K562 (cell line): Measurements from ENCODE around the gene ETV2. TPM values are rescaled to one million over a fixed set of nuclear protein-coding genes. Genes with fewer than 3 reads are reported as not detected.

Source experiments
- CHCHD3 ChIP-seq: fragments of 250-450 bp; sonication (Bioruptor Pico); IDR thresholded peaks from 2 replicates; pipeline ENCODE4 v2.1.2; 2022; ENCODE audit warnings: mild to moderate bottlenecking
- CREM ChIP-seq: IDR thresholded peaks from 2 replicates; pipeline ENCODE4 v1.6.1; 2014; ENCODE audit warnings: antibody characterized with exemption, low read depth
- ESRRA ChIP-seq: fragments of 450-650 bp; IDR thresholded peaks from 2 replicates; pipeline ENCODE4 v1.6.1; 2014; ENCODE audit warnings: low read depth, mild to moderate bottlenecking, moderate library complexity, borderline replicate concordance
- FOXA1 ChIP-seq: fragments of 450-650 bp; IDR thresholded peaks from 2 replicates; pipeline ENCODE4 v1.6.1; 2016; ENCODE audit warnings: mild to moderate bottlenecking, borderline replicate concordance
- GATAD2A ChIP-seq: fragments of 450-650 bp; IDR thresholded peaks from 2 replicates; pipeline ENCODE4 v1.6.1; 2017
- HNRNPH1 ChIP-seq: fragments of 200-400 bp; formaldehyde crosslinking; optimal IDR thresholded peaks from 2 replicates; pipeline ENCODE3; 2017; ENCODE audit warnings: low read depth, mild to moderate bottlenecking, low read length, moderate library complexity
- HNRNPL ChIP-seq: fragments of 200-400 bp; formaldehyde crosslinking; IDR thresholded peaks from 2 replicates; pipeline ENCODE4 v1.6.1; 2017; ENCODE audit warnings: low read depth, mild to moderate bottlenecking, low read length
- HOXB6 ChIP-seq: fragments of 250-450 bp; sonication (Bioruptor Pico); IDR thresholded peaks from 2 replicates; pipeline ENCODE4 v1.5.1; 2022; ENCODE audit warnings: mild to moderate bottlenecking, borderline replicate concordance
- KDM4B ChIP-seq, 2 experiments: fragments of 450-650 bp in 1 of 2; sonication (generic) in 1 of 2; IDR thresholded peaks; 2 replicates each; pipeline ENCODE4 v1.6.1; 2016 to 2017; ENCODE audit warnings: borderline replicate concordance in 2 of 2, antibody characterized with exemption in 1 of 2, low read depth in 1 of 2, mild to moderate bottlenecking in 1 of 2
- MCM3 ChIP-seq: fragments of 450-650 bp; IDR thresholded peaks from 2 replicates; pipeline ENCODE4 v1.6.1; 2016
- MCM5 ChIP-seq: fragments of 450-650 bp; IDR thresholded peaks from 2 replicates; pipeline ENCODE4 v1.6.1; 2016; ENCODE audit warnings: low read depth
- MXD1 ChIP-seq: fragments of 250-450 bp; sonication (Bioruptor Pico); IDR thresholded peaks from 2 replicates; pipeline ENCODE4 v1.8.0; 2021; ENCODE audit warnings: borderline replicate concordance, mild to moderate bottlenecking, moderate library complexity; ENCODE audit not compliant: poor library complexity, severe bottlenecking
- NKRF ChIP-seq: fragments of 450-650 bp; IDR thresholded peaks from 2 replicates; pipeline ENCODE4 v1.6.1; 2016; ENCODE audit warnings: borderline replicate concordance
- NR4A1 ChIP-seq, 2 experiments: fragments of 250-450 bp in 1 of 2; fragments of 450-650 bp in 1 of 2; sonication (Bioruptor Pico) in 1 of 2; IDR thresholded peaks; 2 replicates each; pipeline versions ENCODE4 v1.4.0 to v1.6.1; 2016 to 2020; ENCODE audit warnings: mild to moderate bottlenecking in 2 of 2, missing compliant biosample characterization in 1 of 2, missing genetic modification characterization in 1 of 2, moderate library complexity in 1 of 2
- POLR2G ChIP-seq: fragments of 200-400 bp; formaldehyde crosslinking; IDR thresholded peaks from 2 replicates; pipeline ENCODE4 v1.6.1; 2017; ENCODE audit warnings: low read depth, mild to moderate bottlenecking, antibody characterized with exemption, low read length, moderate library complexity
- POU5F1 ChIP-seq: fragments of 150-350 bp; IDR thresholded peaks from 2 replicates; pipeline ENCODE4 v1.6.1; 2014; ENCODE audit warnings: borderline replicate concordance, low read length, low read depth, mild to moderate bottlenecking; ENCODE audit not compliant: partially characterized antibody
- RFX7 ChIP-seq: fragments of 250-450 bp; sonication (Bioruptor Pico); IDR thresholded peaks from 2 replicates; pipeline ENCODE4 v1.5.1; 2021; ENCODE audit warnings: mild to moderate bottlenecking
- TEAD4 ChIP-seq, 2 experiments: sonication (generic) in 1 of 2; formaldehyde crosslinking in 1 of 2; IDR thresholded peaks; 2 replicates each; pipeline versions ENCODE4 v1.6.1 to v1.8.0; 2012 to 2022; ENCODE audit warnings: borderline replicate concordance in 1 of 2, inconsistent platforms in 1 of 2, low read length in 1 of 2, mild to moderate bottlenecking in 1 of 2, missing genetic modification reagents in 1 of 2
- ZKSCAN3 ChIP-seq: fragments of 250-450 bp; sonication (Bioruptor Pico); IDR thresholded peaks from 2 replicates; pipeline ENCODE4 v1.4.0; 2020
- ZNF124 ChIP-seq: sonication (generic); formaldehyde crosslinking; IDR thresholded peaks from 2 replicates; pipeline ENCODE4 v1.8.1; 2022; ENCODE audit warnings: missing genetic modification reagents
- ZNF253 ChIP-seq: fragments of 250-450 bp; sonication (Bioruptor Pico); conservative IDR thresholded peaks from 2 replicates; pipeline ENCODE4 v1.6.1; 2021; ENCODE audit warnings: mild to moderate bottlenecking
- ZNF274 ChIP-seq: IDR thresholded peaks from 2 replicates; pipeline ENCODE4 v1.6.1; 2011; ENCODE audit warnings: low read depth, mild to moderate bottlenecking, low read length, moderate library complexity, borderline replicate concordance
- ZNF561 ChIP-seq: fragments of 450-650 bp; formaldehyde crosslinking; conservative IDR thresholded peaks from 2 replicates; pipeline ENCODE4 v1.4.0; 2020; ENCODE audit warnings: mild to moderate bottlenecking, moderate library complexity
- ZNF740 ChIP-seq, 3 experiments: fragments of 200-800 bp in 1 of 3; sonication (Bioruptor generic) in 1 of 3; sonication (generic) in 1 of 3; formaldehyde crosslinking in 1 of 3; IDR thresholded peaks; 2 replicates each; pipeline versions ENCODE4 v1.6.1 to v1.8.0; 2016 to 2022; ENCODE audit warnings: mild to moderate bottlenecking in 2 of 3, missing compliant biosample characterization in 2 of 3, missing genetic modification characterization in 2 of 3, missing genetic modification reagents in 1 of 3
- ZZZ3 ChIP-seq: fragments of 450-650 bp; IDR thresholded peaks from 2 replicates; pipeline ENCODE4 v1.6.1; 2016; ENCODE audit warnings: antibody characterized with exemption, mild to moderate bottlenecking, moderate library complexity
- polyA plus RNA-seq, 8 experiments: library from polyadenylated mRNA; depleted of rRNA in 4 of 8; stranded (reverse) in 5 of 8; unstranded in 3 of 8; fragments of >200 nt; fragmentation: Nextera tagmentation in 2 of 8; fragmentation: Illumina TruSeq in 1 of 8; extraction: Ambion mirVana in 2 of 8; extraction: Trizol in 1 of 8; gene quantifications; 2 replicates each; pipeline versions ENCODE4 v1.2.1 to v1.2.3, GENCODE V29; 2011 to 2014; ENCODE audit warnings: inconsistent platforms in 1 of 8, missing spikeins in 1 of 8
- total RNA-seq, 7 experiments: library from RNA; depleted of rRNA in 6 of 7; stranded (reverse); fragments of >200 nt in 6 of 7; fragmentation: Illumina TruSeq in 2 of 7; extraction: Trizol in 2 of 7; gene quantifications; 2 replicates each; pipeline versions ENCODE4 v1.2.1 to v1.2.3, GENCODE V29; 2011 to 2021; ENCODE audit warnings: low replicate concordance in 1 of 7

The ETV2 gene
- total and polyA plus RNA-seq, 9 of the 15 experiments (the other 6 are each of a cell fraction or from before 2014, with no cell fraction given): 0.11 to 3.7 (median 0.55) TPM

GRCh38 chr19:35628565-35629331 lies 12.8 kb upstream of the ETV2 start, which contains the start of gene RBM42 (continued):
- TF ChIP-seq NKRF: peak; percentile 82
- TF ChIP-seq TEAD4 (IDR thresholded peaks at IDR 0.05; ENCODE audit: low read length): no peak
- no peak for TF ChIP-seq TEAD4 (CRISPR knock-in tag; IDR thresholded peaks at IDR 0.05; ENCODE audit: borderline replicate concordance)
- peak; percentile 100 for TF ChIP-seq CREM
- no peak for TF ChIP-seq MCM3
- no peak for TF ChIP-seq NR4A1 (CRISPR knock-in tag; IDR thresholded peaks at IDR 0.05)
- no peak for TF ChIP-seq NR4A1 (tag; IDR thresholded peaks at IDR 0.05)
- no peak for TF ChIP-seq KDM4B (IDR thresholded peaks at IDR 0.05; ENCODE audit: borderline replicate concordance in 2 of 2, low read depth in 1 of 2)
- no peak for TF ChIP-seq MCM5
- TF ChIP-seq ZNF274: no peak
- no peak for TF ChIP-seq POU5F1
- TF ChIP-seq ZKSCAN3 (CRISPR knock-in tag): no peak
- TF ChIP-seq ESRRA: peak; percentile 42; the same call in 1 of the 2 replicates
- TF ChIP-seq HOXB6 (CRISPR knock-in tag): 0 out of 2 replicates have a peak, but pooled peaks have one; percentile 58
- TF ChIP-seq ZNF740 (CRISPR knock-in tag; IDR thresholded peaks at IDR 0.05): no peak
- no peak for TF ChIP-seq ZNF740 (tag; IDR thresholded peaks at IDR 0.05)
- TF ChIP-seq CHCHD3 (CRISPR knock-in tag): no peak
- no peak for TF ChIP-seq RFX7 (CRISPR knock-in tag)
- 0 out of 2 replicates have a peak, but pooled peaks have one; percentile 28 for TF ChIP-seq ZNF253
- no peak for TF ChIP-seq HNRNPL
- TF ChIP-seq ZNF124 (CRISPR knock-in tag): no peak
- no peak for TF ChIP-seq HNRNPH1
- peak; percentile 83 for TF ChIP-seq POLR2G
- peak; percentile 32; the same call in 1 of the 2 replicates for TF ChIP-seq GATAD2A
- TF ChIP-seq ZZZ3: peak; percentile 73
- no peak for TF ChIP-seq MXD1
- no peak for TF ChIP-seq ZNF561 (CRISPR knock-in tag)
- no peak for TF ChIP-seq FOXA1
